GM21367 (cell line): ENCODE data around the gene CKAP4.

Experiments
- ATAC-seq: cut with Tn5 transposase; IDR thresholded peaks from one replicate; pipeline ENCODE4 v1.9.1; 2021; ENCODE audit not compliant: unreplicated experiment

The CKAP4 gene

DNA sequence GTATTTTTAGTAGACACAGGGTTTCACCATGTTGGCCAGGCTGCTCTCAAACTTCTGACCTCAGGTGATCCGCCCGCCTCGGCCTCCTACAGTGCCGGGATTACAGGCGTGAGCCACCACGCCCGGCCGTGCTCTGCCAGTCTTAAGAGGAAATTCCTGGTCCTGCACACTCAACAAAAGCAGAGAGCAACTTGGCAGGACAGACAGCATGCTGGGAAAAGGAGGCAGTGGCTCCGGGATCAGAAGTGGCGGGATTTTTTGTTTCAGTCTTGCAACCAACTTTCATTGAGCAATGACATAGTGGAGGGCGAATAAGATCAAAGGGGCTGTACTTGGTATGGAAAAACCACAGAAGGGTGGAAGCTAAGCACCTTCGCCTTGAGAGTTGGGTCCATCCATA, 2.1 kb downstream of the CKAP4 start:
- no peak for ATAC-seq

DNA sequence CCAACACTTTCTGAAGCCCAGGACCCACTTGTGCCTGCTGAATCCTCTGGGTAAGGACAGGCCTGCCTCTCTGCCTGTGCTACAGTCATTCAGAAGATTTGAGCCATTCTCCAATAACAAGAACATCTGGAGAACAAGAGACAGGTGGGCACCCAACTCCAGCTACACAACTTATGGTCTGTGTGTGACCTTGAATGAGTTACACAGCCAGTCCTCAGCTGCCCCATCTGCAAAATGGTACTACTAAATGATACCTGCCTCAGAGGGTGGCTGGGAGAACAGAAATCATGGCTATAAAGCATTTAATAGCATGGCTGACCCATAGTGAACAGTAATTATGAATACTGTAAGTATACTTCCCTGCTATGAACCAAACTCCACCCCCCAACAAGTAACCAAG, 4.2 kb downstream of the CKAP4 start:
- ATAC-seq = no peak

DNA sequence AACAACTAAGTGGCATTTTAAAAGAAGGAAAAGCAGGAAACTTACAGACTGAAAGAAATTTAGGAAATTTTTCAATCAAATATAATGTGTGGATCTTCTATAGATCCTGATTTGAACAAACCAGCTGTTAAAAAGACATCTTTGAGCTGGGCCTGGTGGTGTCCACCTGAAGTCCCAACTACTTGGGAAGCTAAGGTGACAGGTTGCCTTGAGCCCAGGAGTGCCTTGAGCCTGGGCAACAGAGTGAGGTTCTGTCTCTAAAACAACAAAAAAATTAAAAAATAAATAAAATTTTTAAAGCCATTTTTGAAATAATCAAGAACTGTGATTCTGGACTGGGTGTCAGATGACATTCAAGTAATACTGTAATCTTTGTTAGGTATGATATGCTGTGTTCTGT, 7.0 kb downstream of the CKAP4 start:
- ATAC-seq = no peak

GRCh38 chr12:106239951-106240335, 7.9 kb downstream of the CKAP4 start:
- no peak for ATAC-seq

DNA sequence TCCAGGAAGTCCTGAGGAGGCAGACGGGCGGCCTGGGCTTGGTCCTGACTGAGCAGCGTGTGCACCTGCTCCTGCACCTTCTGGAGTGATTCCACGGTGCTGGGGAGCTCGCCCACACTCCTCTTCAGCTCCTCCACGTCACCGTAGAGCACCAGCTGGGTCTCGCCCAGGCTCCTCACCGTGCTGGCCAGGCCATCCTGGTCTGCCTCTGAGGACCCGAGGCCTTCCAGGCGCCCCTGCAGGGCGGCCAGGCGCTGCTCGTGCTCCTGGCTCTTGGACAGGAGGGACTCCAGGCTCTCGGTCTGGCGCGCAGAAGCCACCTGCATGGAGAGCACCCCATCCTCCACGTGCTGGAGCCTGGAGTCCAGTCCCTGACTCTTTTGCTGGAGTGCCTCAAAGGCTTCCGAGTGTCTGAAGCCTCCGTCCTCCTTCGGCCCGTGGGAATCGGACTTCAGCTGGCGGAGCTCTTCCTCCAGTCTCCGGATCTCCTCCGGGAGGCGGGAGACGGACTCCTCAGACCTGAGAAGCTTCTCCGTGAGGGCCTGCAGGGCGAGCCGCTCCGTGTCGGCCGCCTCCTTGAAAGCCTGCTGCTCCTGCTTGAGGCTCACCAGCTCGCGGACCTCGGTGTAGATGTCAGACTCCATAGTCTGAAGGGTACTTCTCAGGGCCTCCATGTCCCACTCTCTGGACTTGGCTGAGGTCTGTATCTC, 8.4 kb downstream of the CKAP4 start:
- ATAC-seq = no peak

DNA sequence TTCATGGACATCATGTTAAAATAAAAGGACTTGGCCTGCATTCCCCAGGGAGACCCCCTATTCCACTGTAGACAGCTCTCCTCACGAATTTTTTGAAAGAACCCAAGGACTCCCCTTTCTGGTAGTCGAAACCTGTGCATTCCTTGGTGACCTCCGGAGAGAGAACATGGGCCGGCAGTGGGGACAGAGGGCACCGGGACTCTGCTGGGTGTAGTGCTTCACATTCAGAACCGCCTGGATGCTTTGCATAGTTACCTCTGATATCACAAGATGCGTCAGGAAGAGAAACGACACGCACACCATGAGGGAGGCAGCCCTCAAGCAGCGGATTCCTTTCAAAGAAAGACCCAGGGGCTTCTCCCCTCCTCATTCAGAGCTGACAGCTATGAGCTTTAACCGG, 9.7 kb downstream of the CKAP4 start:
- no peak for ATAC-seq

DNA sequence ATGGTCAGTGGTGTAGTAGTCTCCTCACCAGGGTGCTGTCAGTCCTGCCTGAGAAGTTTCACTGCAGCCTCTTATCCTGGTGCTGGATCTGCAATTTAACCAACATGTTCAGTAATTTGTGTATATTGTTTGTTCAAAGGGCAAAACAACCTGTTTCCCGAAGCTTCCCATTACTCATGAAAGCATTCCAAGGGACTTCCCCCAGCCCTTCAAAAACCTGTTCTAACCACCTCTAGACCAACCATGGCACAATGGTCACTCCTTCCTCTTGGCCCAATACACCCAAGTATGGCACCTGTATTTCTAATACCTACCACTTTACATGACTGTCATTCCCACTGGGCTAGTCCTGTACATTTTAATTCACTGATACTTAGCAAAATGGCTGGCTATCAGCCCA, 12.1 kb downstream of the CKAP4 start:
- ATAC-seq = no peak

- ATAC-seq = no peak
Observed at GRCh38 chr12:106234449-106234848, 13.4 kb downstream of the CKAP4 start.

- ATAC-seq = no peak
Observed at GRCh38 chr12:106233011-106233410, 14.8 kb downstream of the CKAP4 start.

DNA sequence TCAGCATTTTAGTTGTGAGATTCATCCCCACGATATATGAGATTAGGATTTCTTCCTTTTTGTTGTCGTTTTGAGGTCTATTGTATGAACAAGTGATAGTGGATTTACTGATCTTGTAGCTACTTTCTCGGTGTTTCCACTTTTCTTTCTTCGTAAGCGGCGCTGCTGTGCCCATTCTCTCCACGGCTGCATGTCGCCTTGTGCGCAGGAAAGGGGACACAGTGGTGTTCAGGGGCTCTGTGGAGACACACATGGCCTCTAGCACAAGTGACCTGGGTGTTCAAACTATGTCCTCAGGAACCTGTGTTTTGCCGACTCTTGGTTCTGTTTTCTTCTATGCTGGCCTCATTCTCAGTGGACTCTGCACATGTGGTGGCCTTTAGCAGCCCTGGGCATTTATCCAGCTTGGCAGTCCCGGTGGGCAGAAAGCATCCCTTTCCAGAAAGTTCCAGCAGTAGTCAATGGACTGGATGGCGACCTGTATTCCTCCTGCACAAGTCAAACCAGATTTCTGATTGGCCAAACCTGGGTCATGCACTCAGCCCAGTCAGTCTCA, 18.7 kb downstream of the CKAP4 start:
- ATAC-seq = no peak

GRCh38 chr12:106228320-106228710, 19.5 kb downstream of the CKAP4 start:
- no peak for ATAC-seq

- no peak for ATAC-seq
Observed at GRCh38 chr12:106227641-106228319, 20.0 kb downstream of the CKAP4 start.

GRCh38 chr12:106226884-106227640, 20.8 kb downstream of the CKAP4 start:
- no peak for ATAC-seq

- ATAC-seq = no peak
Observed at GRCh38 chr12:106224355-106224706, 23.5 kb downstream of the CKAP4 start.

DNA sequence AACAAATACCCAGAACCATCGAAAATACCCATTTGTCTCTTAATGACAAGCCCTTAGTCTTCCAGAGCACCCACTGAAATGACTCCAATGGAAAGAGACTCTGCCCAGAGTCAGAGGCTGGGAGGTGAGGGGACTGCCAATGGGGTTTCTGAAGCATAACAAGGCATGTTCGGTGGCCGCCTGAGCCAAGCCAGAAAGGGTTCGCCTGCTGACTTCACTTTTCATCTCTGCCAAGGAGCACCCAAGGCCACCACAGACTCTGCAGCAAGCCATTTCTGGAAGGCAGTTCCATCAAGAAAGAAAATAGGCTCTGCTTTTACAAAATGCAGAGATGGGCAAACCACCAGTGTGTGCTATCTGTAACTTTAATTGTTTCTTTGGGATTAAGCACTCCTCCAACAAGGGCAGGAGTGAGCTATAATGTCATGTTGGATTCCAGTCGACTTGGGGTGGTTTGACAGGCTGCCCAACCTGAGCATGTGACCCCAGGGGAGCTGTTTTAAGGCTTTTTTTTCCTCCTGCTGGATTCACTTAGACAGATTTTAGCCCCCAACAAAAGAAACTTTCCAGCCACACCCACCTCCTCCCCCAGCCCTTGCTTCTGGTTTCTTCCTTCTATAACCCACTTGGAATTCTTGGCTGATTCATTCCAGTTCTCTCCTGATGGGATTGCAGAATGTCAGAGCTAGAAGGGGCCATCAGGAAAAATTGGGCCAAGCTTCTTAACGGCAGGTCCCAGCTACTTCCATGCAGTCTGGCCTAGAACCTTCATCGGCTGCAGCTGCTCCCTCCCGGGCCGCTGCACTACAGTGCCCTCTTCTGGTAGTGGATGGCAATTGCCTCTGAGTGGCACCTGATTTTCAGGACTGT, 24.1 kb downstream of the CKAP4 start:
- no peak for ATAC-seq

DNA sequence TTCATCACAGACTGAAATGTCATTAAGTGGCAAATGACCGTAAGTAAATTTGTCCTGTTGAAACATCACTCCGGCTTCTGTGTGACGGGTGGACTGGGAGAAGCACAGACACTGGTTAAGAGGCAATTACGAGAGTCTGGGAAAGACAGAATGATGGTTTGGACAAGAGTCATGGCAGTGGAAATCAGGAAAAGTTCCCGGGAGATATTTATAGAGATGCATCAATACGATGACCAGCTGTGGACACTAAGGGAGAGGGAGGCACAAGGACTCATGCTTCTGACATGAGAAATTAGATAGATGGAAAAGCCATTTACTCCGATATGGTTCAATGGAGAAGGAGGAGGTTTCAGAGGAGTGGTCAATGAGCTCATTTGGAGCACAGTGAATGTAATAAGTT, 27.3 kb downstream of the CKAP4 start:
- ATAC-seq = no peak

GRCh38 chr12:106219043-106219442, 28.8 kb downstream of the CKAP4 start:
- no peak for ATAC-seq

DNA sequence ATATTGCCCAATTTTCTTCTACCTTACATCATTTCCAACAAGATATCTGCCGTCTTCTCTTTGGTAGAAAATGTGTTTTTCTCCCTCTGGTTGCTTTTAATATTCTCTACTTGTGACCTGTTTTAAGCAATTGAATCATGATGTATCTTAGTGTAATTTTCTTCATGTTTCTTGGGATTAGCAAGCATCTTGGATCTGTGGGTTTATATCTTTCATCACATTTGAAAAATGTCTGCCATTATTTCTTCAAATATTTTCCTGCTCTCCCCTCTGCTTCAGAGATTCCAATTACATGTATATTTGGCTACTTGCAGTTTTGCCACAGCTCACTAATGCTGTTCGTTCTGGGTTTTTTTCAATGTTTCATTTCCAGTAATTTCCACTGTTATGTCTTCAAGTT, 30.1 kb downstream of the CKAP4 start:
- ATAC-seq = no peak

GRCh38 chr12:106214571-106214970, 33.2 kb downstream of the CKAP4 start:
- no peak for ATAC-seq

- ATAC-seq = no peak
Observed at GRCh38 chr12:106213662-106214061, 34.2 kb downstream of the CKAP4 start.

DNA sequence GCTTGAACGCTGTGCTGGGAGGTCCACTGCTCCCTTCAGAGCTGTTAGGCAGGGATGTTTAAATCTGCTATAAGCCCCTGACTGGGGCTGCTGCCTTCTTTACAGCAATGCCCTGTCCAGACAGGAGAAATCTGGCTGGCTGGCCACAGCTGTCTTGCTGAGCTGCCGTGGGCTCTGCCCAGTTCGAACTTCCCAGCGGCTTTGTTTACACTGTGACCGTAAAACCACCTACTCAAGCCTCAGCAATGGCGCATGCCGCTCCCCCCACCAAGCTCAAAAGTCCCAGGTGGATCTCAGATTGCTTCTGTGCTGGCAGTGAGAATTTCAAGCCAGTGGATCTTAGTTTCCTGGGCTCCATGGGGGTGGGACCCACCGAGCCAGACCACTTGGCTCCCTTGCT, 35.8 kb downstream of the CKAP4 start:
- no peak for ATAC-seq
